CD14-positive monocyte (primary cell): ENCODE data around the gene GIGYF1. TPM values are rescaled to one million over a fixed set of nuclear protein-coding genes. Genes with fewer than 3 reads are reported as not detected.

Source experiments
- DNase-seq, 3 donors: peaks; one replicate each; pipeline ENCODE4 v3.0.0-alpha.2; 2011 to 2022
- H2AFZ ChIP-seq: 2 replicates; pipeline ENCODE4 v1.6.0; 2012; ENCODE audit warnings: mild to moderate bottlenecking, low read depth, low read length, inconsistent platforms; ENCODE audit not compliant: insufficient read depth, poor library complexity, severe bottlenecking
- H3K27ac ChIP-seq, 2 donors: 1 replicate in 1 of 2; 2 replicates in 1 of 2; pipeline ENCODE4 v1.5.1; 2012 to 2013; ENCODE audit warnings: low read length in 2 of 2, control low read depth in 1 of 2, inconsistent platforms in 1 of 2, low read depth in 1 of 2, mild to moderate bottlenecking in 1 of 2
- H3K27me3 ChIP-seq, 2 donors: one replicate each; pipeline versions ENCODE4 v1.6.0 to v1.6.1; 2011 to 2013; ENCODE audit warnings: low read length in 2 of 2; ENCODE audit not compliant: control insufficient read depth in 2 of 2, insufficient read depth in 2 of 2
- H3K36me3 ChIP-seq, 2 donors: replicated peaks in 1 of 2; 1 replicate in 1 of 2; 2 replicates in 1 of 2; pipeline versions ENCODE4 v1.5.1 to v1.6.1; 2012 to 2013; ENCODE audit warnings: low read length in 2 of 2, control low read depth in 1 of 2, inconsistent platforms in 1 of 2, mild to moderate bottlenecking in 1 of 2; ENCODE audit not compliant: insufficient read depth in 2 of 2, control insufficient read depth in 1 of 2
- H3K4me1 ChIP-seq, 2 donors: 1 replicate in 1 of 2; 2 replicates in 1 of 2; pipeline versions ENCODE4 v1.5.1 to v1.6.1; 2012 to 2013; ENCODE audit warnings: low read length in 2 of 2, control low read depth in 1 of 2, inconsistent platforms in 1 of 2, mild to moderate bottlenecking in 1 of 2, moderate library complexity in 1 of 2; ENCODE audit not compliant: insufficient read depth in 2 of 2, control insufficient read depth in 1 of 2
- H3K4me2 ChIP-seq: replicated peaks from 2 replicates; pipeline ENCODE3; 2012; ENCODE audit warnings: low read length, moderate library complexity, mild to moderate bottlenecking; ENCODE audit not compliant: poor library complexity, severe bottlenecking; ENCODE audit errors: extremely low read depth
- H3K4me3 ChIP-seq, 3 experiments: fragments of 200-600 bp in 1 of 3; sonication (generic) in 1 of 3; replicated peaks in 1 of 3; 1 replicate in 2 of 3; 2 replicates in 1 of 3; pipeline ENCODE4 v1.5.1; 2011 to 2013; ENCODE audit warnings: low read length in 3 of 3, mild to moderate bottlenecking in 3 of 3, control low read depth in 2 of 3, low read depth in 2 of 3, inconsistent platforms in 1 of 3, moderate library complexity in 1 of 3
- H3K79me2 ChIP-seq: 2 replicates; pipeline ENCODE4 v1.6.0; 2012; ENCODE audit warnings: mild to moderate bottlenecking, control low read depth, inconsistent platforms, low read length, moderate library complexity; ENCODE audit not compliant: insufficient read depth
- H3K9ac ChIP-seq: 2 replicates; pipeline ENCODE4 v1.6.0; 2017; ENCODE audit warnings: low read length, mild to moderate bottlenecking; ENCODE audit not compliant: insufficient read depth, poor library complexity, severe bottlenecking
- H3K9me3 ChIP-seq, 2 donors: replicated peaks in 1 of 2; 1 replicate in 1 of 2; 2 replicates in 1 of 2; pipeline versions ENCODE4 v1.5.1 to v1.6.1; 2012 to 2013; ENCODE audit warnings: low read length in 2 of 2, control low read depth in 1 of 2; ENCODE audit not compliant: control insufficient read depth in 1 of 2, insufficient read depth in 1 of 2
- H4K20me1 ChIP-seq: 2 replicates; pipeline ENCODE4 v1.6.0; 2012; ENCODE audit warnings: mild to moderate bottlenecking, low read length, control low read depth, moderate library complexity; ENCODE audit not compliant: insufficient read depth
- H3K27ac Mint-ChIP-seq, 7 donors: one replicate each; pipeline ENCODE4 v1.8.0; 2020; ENCODE audit warnings: mild to moderate bottlenecking in 7 of 7, mixed read lengths in 7 of 7, moderate library complexity in 6 of 7, inconsistent platforms in 2 of 7
- H3K27me3 Mint-ChIP-seq, 3 donors: one replicate each; pipeline ENCODE4 v1.8.0; 2021 to 2022; ENCODE audit warnings: low read depth in 3 of 3, mild to moderate bottlenecking in 3 of 3, mixed read lengths in 3 of 3, moderate library complexity in 3 of 3, inconsistent platforms in 1 of 3
- H3K36me3 Mint-ChIP-seq, 2 donors: one replicate each; pipeline ENCODE4 v1.8.0; 2020; ENCODE audit warnings: mixed read lengths in 2 of 2, inconsistent platforms in 1 of 2, mild to moderate bottlenecking in 1 of 2
- H3K4me1 Mint-ChIP-seq: one replicate; pipeline ENCODE4 v1.8.0; 2020; ENCODE audit warnings: mild to moderate bottlenecking, mixed read lengths
- H3K4me3 Mint-ChIP-seq, 2 donors: one replicate each; pipeline ENCODE4 v1.8.0; 2020; ENCODE audit warnings: mild to moderate bottlenecking in 2 of 2, mixed read lengths in 2 of 2, moderate library complexity in 1 of 2
- H3K9me3 Mint-ChIP-seq, 7 donors: one replicate each; pipeline ENCODE4 v1.8.0; 2020 to 2022; ENCODE audit warnings: mixed read lengths in 7 of 7, mild to moderate bottlenecking in 6 of 7, moderate library complexity in 6 of 7, inconsistent platforms in 2 of 7
- WGBS: methylation state at CpG from one replicate; pipeline ENCODE4 v1.1.5; 2013; ENCODE audit warnings: missing lambda C conversion rate; ENCODE audit not compliant: insufficient coverage; 5-methylcytosine and 5-hydroxymethylcytosine counted together
- intact Hi-C, 2 donors: fragments of 100-400 bp; cut with micrococcal nuclease; formaldehyde crosslinking; loops; one replicate each; pipeline versions ENCODE4 v1.15.0 to v1.15.1; 2023
- polyA plus RNA-seq, 3 donors: library from polyadenylated mRNA; depleted of rRNA in 1 of 3; unstranded in 2 of 3; stranded (reverse) in 1 of 3; fragments of 300-500 nt in 2 of 3; fragments of >200 nt in 1 of 3; fragmentation: Illumina TruSeq in 2 of 3; gene quantifications; 1 replicate in 2 of 3; 2 replicates in 1 of 3; pipeline ENCODE4 v1.2.3, GENCODE V29; 2012 to 2021
- TF ChIP-seq, protein P1 (sequence below): fragments of 200-600 bp; IDR thresholded peaks from one replicate; pipeline ENCODE4 v1.8.0; 2022; ENCODE audit warnings: antibody characterized with exemption, mild to moderate bottlenecking

The GIGYF1 gene
- polyA plus RNA-seq, 3 donors = 0.30 to 30.6 (median 0.34) TPM

DNA sequence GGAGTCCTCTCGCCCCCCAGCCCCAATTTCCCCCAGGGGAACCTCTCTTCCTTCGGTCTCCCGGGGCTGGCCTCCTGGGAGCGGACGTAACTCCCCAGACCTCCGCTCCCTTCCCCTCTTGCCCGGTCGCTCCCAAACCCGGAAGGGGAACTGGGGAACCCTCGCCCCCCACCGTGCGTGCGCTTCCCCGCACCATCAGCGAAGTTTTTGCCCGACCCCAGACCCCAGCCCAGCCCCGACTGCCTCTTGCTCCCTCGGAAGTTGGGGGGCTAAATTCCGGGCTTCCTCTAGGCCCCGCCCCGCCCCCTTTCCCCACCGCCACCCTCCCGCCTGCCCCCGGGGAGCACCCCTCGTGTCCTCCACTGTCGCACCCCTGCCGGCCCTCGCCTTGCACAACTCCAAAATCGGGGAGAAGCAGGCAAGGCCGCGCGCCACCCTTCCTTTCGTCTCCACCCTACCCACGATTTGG is 20.1 kb downstream of the GIGYF1 start:
- under 1% methylated on average over 30 of the region's 34 CpGs for WGBS
- peaks cover 33% of the 10 kb centered on the region for H3K4me1 Mint-ChIP-seq
- H4K20me1 ChIP-seq = peaks cover 39% of the 10 kb centered on the region

DNA sequence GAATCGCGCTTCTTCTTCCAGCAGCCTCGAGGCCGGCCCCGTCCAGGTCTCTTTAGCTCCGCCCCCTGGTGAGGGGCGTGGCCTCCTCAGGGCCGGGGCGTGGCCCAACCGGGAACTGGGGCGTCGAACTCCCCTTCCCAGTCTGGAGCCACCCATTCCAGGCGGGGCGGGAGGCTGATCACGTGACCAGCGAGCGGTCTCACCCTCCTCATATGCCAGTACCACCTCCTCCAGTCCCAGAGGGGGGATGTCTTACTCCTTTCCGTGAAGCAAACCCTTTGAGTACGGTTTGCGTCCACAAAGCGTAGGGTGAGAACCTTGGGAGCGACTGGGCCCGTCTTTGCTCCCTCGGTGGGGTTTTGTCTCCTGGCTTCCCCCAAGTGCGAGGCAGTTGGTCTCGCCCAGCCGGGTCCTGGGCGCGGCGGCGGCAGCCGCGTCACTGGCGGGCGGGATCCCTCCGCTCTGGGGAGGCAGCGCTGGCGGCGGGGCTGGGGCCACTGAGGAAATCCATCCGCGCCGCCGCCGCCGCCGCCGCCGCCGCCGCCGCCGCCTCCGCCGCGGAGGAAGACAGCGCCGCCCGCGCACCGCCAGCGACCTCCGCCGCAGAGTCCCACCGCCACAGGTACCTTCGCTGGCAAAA is 20.6 kb downstream of the GIGYF1 start, which contains the start of gene GNB2:
Gene GNB2 (plus strand): TSS at position 439 of the 640 bp plus-strand sequence. CDS start 2,526 bp downstream, outside the sequence.
- H3K9me3 ChIP-seq = no peaks in the 10 kb centered on the region
- H3K9me3 Mint-ChIP-seq = peaks cover 0 to 2% (median 0%) of the 10 kb centered on the region in 7 donors
- H3K4me1 Mint-ChIP-seq = peaks cover 31% of the 10 kb centered on the region
- H3K27me3 ChIP-seq = no peaks in the 10 kb centered on the region
- peaks cover 30 to 42% of the 10 kb centered on the region in 2 donors for H3K4me1 ChIP-seq
- WGBS = under 1% methylated on average over 65 of the region's 65 CpGs
- intact Hi-C loops = loop anchor here (1.0 to 10.0 kb wide), 5 partner anchors 34 to 549 kb away; partner anchors contain the start of genes FBXO24 (in 1 of the 2), LRCH4 (in 1 of the 2), MBLAC1 (in 1 of the 2) and MOSPD3 (in 1 of the 2)
- peak within 1 kb of the TSS; percentile 83 for H2AFZ ChIP-seq
- peak within 1 kb of the TSS; percentile 64 to 100 (median 85) for H3K4me3 ChIP-seq
- H3K4me2 ChIP-seq = peak within 1 kb of the TSS; percentile 78
- H4K20me1 ChIP-seq = peaks cover 33% of the 10 kb centered on the region
- peaks cover 21% of the 10 kb centered on the region in 2 donors for H3K36me3 ChIP-seq
- peak; percentile 97 to 99 (median 99) for DNase-seq
- peak within 1 kb of the TSS; percentile 97 to 98 for H3K4me3 Mint-ChIP-seq
- TF ChIP-seq, protein P1, sequence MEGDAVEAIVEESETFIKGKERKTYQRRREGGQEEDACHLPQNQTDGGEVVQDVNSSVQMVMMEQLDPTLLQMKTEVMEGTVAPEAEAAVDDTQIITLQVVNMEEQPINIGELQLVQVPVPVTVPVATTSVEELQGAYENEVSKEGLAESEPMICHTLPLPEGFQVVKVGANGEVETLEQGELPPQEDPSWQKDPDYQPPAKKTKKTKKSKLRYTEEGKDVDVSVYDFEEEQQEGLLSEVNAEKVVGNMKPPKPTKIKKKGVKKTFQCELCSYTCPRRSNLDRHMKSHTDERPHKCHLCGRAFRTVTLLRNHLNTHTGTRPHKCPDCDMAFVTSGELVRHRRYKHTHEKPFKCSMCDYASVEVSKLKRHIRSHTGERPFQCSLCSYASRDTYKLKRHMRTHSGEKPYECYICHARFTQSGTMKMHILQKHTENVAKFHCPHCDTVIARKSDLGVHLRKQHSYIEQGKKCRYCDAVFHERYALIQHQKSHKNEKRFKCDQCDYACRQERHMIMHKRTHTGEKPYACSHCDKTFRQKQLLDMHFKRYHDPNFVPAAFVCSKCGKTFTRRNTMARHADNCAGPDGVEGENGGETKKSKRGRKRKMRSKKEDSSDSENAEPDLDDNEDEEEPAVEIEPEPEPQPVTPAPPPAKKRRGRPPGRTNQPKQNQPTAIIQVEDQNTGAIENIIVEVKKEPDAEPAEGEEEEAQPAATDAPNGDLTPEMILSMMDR = no peak
- peaks cover 4 to 9% (median 8%) of the 10 kb centered on the region in 3 donors for H3K27me3 Mint-ChIP-seq
- H3K27ac ChIP-seq = peak within 1 kb of the TSS; percentile 88 to 91
- H3K9ac ChIP-seq = peak within 1 kb of the TSS; percentile 89
- peak within 1 kb of the TSS; percentile 94 to 98 (median 97) for H3K27ac Mint-ChIP-seq
- peaks cover 20 to 22% of the 10 kb centered on the region in 2 donors for H3K36me3 Mint-ChIP-seq
- peaks cover 46% of the 10 kb centered on the region for H3K79me2 ChIP-seq

More for the DNA sequence above, 20.1 kb downstream of the GIGYF1 start:
- Histone ChIP-seq H3K9ac (peak overlapping the region; percentile 89), H3K4me3 (peak overlapping the region; percentile 64 to 100 (median 85)), H3K9me3 (no peaks in the 10 kb centered on the region), H2AFZ (peak overlapping the region; percentile 83), H3K27ac (peak overlapping the region; percentile 88 to 91), H3K4me1 (peaks cover 36 to 48% of the 10 kb centered on the region in 2 donors), H3K36me3 (peaks cover 26 to 27% of the 10 kb centered on the region in 2 donors), H3K4me2 (peak overlapping the region; percentile 78), H3K79me2 (peaks cover 48% of the 10 kb centered on the region), H3K27me3 (no peaks in the 10 kb centered on the region)
- peaks cover 0 to 2% (median 0%) of the 10 kb centered on the region in 7 donors for H3K9me3 Mint-ChIP-seq
- peaks cover 21 to 24% of the 10 kb centered on the region in 2 donors for H3K36me3 Mint-ChIP-seq
- peak overlapping the region; percentile 97 to 98 for H3K4me3 Mint-ChIP-seq
- H3K27me3 Mint-ChIP-seq = peaks cover 3 to 9% (median 8%) of the 10 kb centered on the region in 3 donors
- DNase-seq = peak in 2 of 3 donors; percentile 37 to 49
- TF ChIP-seq, protein P1 = no peak
- intact Hi-C loops = loop anchor here (1.0 to 10.0 kb wide), 6 partner anchors 33 to 549 kb away; partner anchors contain the start of genes FBXO24 (in 2 of the 2), LRCH4 (in 2 of the 2), MBLAC1 (in 1 of the 2) and MOSPD3 (in 1 of the 2)
- peak overlapping the region; percentile 91 to 96 (median 94) for H3K27ac Mint-ChIP-seq
